AG09319 (cell line): ENCODE results near the gene FBN1.

Source experiments
- DNase-seq: peaks from one replicate; pipeline ENCODE4 v3.0.0-alpha.2; 2010; ENCODE audit warnings: low read depth; ENCODE audit errors: extremely low read depth
- TF ChIP-seq, protein P1 (sequence below): IDR thresholded peaks from 2 replicates; pipeline ENCODE4 v1.5.1; 2011; ENCODE audit warnings: low read depth, mild to moderate bottlenecking, inconsistent platforms, low read length, moderate library complexity

The FBN1 gene

DNA sequence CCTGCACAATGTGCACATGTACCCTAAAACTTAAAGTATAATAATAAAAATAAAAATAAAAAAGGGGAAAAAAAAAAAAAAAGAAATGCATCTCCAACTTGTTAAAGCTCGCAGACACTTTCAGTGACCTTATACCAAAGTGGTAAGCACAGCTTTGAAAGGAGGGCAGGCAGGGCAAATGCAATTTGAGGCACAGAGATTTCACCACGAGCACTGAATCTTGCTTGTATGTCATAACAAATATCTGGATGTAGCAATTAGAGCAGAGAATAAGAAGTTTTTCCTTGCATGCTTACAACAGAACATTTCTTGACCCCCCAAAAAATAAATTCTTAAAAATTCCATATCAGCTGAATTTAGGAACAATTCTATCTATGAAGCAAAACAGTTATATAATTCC lies 66.5 kb downstream of the FBN1 start:
- TF ChIP-seq, protein P1, sequence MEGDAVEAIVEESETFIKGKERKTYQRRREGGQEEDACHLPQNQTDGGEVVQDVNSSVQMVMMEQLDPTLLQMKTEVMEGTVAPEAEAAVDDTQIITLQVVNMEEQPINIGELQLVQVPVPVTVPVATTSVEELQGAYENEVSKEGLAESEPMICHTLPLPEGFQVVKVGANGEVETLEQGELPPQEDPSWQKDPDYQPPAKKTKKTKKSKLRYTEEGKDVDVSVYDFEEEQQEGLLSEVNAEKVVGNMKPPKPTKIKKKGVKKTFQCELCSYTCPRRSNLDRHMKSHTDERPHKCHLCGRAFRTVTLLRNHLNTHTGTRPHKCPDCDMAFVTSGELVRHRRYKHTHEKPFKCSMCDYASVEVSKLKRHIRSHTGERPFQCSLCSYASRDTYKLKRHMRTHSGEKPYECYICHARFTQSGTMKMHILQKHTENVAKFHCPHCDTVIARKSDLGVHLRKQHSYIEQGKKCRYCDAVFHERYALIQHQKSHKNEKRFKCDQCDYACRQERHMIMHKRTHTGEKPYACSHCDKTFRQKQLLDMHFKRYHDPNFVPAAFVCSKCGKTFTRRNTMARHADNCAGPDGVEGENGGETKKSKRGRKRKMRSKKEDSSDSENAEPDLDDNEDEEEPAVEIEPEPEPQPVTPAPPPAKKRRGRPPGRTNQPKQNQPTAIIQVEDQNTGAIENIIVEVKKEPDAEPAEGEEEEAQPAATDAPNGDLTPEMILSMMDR = no peak
- DNase-seq = no peak

DNA sequence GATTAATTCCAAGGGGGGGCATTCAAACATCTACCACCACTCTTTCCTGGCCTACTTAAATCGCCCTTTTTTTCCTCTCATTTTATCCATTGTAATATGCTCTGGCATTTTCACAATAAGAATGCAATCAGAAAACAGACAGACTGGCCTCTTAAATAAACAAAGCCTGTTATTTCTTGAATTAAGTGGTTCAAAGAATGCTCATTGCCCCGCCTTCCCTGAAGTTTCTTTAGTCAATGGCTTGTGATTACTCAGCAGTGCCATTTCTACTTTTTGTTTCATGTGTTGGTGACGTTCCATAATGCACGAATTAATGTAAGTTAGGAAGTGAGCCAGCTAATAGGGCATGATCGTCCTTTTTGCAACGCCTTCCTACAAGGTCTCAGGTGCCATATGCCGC lies 68.0 kb downstream of the FBN1 start:
- TF ChIP-seq, protein P1 = no peak
- DNase-seq = no peak

DNA sequence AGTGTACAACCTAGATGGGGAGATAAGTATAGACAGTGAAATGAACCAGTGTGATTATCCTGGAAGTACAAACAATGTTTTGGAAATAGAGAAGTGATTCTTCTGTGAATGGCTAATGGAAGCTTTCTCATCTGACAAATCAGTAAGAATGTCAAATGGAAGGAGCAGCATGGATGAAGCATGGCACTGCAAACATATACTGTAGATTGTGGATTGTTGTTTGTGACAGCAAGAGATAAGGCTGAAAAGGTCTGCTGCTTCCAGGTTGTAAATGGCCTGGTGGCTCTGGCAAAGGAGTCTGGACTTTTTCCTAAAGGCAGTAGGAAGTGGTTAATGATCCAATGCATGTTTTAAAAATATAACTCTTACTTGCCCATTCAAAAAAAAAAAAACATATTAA lies 71.3 kb downstream of the FBN1 start:
- TF ChIP-seq, protein P1 = no peak
- no peak for DNase-seq

DNA sequence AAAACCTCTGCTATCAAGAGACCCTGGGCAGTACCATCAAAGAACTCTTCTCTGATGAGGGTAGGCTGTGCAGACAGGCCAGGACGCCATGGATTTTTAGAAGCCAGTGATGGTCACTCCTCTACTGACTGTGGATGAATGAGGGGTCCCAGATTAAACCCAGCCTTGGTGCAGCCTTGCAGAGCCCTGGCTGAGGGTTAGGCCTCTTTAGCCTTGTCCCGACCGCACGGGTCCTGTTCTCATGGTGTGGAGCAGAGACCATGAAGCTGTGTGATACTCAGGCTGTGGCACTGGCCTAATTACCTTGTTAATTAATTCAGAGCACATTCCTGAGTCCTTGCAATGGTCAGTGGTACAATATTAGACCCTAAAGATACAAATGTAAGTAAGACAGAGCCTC lies 71.7 kb downstream of the FBN1 start:
- DNase-seq = no peak
- TF ChIP-seq, protein P1 = no peak

DNA sequence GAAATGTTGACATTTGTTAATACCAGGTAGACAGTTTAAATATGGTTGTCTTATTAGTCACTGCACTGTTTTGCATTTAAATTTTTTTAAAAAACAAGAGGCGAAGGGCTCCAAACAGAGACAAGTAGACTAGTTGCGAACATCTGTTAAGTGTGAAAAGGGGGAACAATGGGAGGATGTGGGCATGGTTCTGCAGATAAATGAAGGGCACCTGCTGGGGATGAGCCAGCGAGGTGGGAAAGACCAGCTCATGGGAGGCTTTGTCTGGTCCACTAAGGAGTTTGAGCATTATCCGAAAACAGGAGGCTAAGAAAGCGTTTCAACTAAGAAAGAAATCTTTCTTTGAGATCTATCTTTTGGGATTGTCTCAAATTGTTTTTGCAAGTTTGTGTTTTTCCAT lies 72.7 kb downstream of the FBN1 start:
- TF ChIP-seq, protein P1 = no peak
- DNase-seq = no peak

DNA sequence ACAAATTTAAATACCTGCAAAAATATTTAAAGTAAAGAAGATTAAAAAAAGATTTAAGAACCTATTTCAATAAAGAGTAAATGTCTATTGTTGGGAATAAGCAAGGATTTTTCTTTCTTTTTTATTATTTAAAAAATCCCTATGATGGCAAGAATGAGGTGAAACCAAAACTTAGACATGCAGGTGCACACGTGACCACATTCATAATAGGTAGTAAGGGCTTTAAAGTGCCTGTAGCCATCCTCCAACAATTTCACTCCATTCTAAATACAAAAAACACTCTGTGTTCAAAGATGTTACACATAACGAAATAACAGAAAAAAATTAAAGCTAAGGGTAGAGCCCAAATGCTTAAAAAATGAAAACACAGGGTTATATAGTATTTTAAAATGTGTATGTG lies 74.0 kb downstream of the FBN1 start:
- no peak for DNase-seq
- TF ChIP-seq, protein P1 = no peak

DNA sequence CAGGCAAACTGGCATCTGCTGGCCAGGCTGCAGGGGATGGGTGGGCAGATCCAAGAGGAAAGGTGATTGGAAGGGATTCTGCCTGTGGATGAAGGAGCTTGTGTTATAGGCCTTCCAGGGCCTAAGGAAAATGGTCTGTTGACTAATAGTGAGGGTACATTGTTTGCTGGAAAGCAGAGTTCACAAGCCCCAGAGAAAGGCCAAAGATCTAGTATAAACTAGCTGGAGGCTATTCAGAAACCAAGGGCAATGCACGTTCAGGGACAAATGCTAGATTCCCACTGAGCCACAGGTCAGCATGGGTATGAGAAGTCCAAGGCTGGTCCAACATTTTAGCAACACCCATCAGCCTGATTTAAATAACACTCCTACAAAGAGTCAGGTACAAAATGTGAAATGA lies 74.7 kb downstream of the FBN1 start:
- no peak for DNase-seq
- TF ChIP-seq, protein P1 = no peak
